GM20431 (cell line): ENCODE data around the gene NCS1.
"Not testable (repeated sequence)": the region's sequence is repeated elsewhere in the genome, so short reads cannot be mapped to it uniquely, and the experiment has no call there.

Experiments
- in situ Hi-C: fragments of 300-500 bp; cut with MseI, MboI; formaldehyde crosslinking; loops from one replicate; pipeline ENCODE4 v1.15.0; 2020; ENCODE audit warnings: low sequenced_read_pairs; ENCODE audit not compliant: unreplicated experiment

NCS1 gene

DNA sequence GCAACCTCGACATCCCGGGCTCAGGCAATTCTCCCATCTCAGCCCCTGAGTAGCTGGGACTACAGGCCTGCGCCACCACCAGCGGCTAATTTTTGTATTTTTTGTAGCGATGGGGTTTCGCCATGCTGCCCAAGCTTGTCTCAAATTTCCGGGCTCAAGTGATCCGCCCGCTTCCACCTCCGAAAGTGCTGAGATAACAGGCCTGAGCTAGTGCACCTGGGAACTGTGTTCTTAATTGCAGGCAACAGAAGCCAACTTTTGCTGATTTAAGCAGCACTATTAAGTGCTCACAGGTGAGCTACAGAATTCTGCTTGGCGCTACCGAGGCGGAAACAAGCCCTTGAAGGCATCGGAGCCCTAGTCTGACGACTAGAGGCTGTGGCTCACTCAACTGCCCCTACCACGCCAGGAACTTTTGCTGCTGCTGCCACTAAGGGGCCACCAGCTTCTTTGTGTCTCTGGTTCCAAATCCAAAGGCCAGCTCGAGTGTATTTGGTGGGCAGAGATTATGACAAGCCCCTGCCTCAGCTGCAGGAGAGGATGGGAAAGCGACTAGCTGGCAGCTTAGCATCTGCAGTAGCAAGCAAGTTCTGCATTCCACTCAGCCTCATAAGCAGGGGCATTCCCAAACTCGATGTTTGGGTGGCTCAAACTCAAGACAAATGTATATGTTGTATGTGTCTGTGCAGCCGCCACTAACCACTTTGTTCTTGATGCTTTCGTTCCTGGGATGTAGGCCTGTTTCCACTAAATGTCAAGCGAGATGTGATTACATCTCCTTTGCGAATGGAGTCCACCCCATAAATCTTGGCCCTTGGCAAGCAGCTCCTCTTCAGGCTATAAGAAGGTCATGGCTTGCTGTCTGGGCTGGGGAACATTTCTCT, 82.8 kb downstream of the NCS1 start:
- in situ Hi-C loops: no loop called here

DNA sequence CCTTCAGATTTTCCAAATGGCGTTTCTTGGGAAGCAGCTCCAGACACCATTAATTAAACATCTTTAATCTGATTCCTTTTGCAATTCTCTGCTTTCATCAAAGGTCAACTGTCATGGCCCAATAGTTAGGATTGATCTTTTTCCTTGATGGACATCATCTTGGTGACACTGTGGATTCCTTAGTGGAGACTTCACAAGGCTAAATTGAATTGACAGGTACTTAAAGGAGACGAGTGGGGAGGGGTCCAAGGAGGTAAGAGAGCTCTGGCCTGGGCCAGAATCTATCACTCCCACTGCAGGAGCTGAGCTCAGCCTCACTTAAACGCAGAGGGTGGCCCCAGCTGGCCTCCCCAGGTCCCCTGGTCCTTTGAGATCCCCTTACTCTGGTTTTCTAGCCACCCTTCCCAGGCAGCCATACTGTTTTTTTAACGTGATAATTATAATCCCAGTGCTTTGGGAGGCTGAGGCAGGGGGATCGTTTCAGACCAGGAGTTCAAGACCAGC, 83.5 kb downstream of the NCS1 start:
- in situ Hi-C loops: no loop called here

DNA sequence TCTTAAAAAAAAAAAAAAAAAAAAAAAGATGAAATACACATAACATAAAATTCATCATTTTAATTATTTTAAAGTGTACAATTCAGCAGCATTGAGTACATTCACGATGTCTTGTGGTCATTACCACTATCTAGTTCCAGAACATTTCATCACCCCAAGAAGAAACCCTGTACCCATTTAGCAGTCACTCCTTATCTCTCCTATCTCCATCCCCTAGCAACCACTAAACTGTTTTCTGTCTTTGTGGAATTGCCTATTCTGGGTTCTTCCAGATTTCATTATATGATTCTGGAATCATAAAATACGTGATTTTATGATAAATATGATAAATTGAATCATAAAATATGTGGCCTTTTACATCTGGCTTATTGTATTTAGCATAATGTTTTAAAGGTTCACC, 84.4 kb downstream of the NCS1 start:
- in situ Hi-C loops: no loop called here

DNA sequence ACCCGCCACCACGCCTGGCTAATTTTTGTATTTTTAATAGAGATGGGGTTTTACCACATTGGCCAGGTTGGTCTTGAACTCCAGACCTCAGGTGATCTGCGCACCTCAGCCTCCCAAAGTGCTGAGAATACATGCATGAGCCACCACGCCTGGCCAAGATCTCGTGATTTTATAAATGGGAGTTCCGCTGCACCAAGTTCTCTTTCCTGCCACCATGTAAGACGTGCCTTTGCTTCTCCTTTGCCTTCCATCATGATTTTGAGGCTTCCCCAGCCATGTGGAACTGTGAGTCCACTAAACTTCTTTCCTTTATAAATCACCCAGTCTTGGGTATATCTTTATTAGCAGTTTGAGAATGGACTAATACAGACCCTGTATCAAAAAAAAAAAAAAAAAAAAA, 85.9 kb downstream of the NCS1 start:
- in situ Hi-C loops: not testable (repeated sequence)

DNA sequence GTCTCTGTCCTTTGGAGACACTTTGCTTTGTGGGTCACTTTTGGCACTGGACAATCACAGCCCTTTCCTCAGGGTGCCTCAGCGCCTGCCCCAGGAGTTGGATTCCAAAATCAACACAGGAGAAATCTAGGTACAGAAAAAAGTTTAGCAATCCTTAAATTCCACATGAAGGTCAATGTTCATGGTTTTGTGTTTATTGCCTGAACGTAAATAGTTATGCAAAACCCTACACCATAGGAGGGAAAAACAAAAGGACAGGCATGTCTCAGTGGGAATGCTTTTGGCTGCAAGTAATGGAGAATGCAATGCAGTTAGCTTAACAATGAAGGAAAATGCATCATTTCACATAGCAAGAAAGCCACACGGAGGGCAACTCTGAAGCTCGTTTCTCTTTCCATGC, 86.8 kb downstream of the NCS1 start:
- in situ Hi-C loops: no loop called here

DNA sequence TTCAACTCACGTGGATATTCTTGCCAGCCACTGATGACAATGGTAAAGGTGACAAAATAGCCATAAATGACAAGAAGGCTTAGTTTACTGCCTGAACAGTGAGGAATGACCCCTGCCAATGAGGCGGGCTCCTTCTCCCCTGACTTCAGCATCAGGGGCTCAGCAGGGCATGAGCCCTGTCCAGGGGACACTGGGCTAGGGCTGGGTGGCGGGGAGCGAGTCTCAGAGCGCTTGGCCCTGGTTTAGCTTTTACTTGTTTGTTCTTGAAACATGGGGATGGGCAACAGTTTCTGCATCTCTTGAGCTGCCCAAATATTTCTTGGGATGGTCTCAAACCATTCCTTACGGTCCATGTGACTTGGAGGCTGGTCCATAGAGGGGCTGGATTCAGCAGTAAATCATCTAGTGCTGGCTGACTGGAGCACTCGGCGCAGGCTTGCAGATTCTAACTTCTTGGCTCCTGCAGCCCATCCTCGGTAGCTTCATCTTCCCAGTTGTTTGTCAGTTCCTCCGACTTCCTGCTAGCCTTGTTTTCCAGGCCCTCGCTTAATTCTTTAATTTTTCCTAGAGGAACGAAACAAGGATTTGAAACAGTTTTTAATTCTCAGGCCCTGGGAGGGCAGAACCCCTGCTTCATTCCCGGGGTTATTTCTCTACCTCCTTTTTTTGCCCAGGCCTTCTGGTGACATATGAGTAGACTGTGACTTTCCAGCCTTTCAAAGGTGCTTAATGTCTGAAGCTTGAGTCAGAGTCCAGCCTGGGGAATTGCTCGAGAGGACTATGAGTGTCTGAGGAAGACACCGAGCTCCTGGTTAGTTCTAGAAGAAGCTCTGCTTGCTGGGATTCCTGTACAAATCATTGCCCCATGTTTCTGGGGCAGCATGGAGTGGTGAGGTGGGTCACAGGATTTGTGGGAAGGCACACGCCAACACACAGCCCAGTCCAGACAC, 88.9 kb downstream of the NCS1 start:
- in situ Hi-C loops: no loop called here

DNA sequence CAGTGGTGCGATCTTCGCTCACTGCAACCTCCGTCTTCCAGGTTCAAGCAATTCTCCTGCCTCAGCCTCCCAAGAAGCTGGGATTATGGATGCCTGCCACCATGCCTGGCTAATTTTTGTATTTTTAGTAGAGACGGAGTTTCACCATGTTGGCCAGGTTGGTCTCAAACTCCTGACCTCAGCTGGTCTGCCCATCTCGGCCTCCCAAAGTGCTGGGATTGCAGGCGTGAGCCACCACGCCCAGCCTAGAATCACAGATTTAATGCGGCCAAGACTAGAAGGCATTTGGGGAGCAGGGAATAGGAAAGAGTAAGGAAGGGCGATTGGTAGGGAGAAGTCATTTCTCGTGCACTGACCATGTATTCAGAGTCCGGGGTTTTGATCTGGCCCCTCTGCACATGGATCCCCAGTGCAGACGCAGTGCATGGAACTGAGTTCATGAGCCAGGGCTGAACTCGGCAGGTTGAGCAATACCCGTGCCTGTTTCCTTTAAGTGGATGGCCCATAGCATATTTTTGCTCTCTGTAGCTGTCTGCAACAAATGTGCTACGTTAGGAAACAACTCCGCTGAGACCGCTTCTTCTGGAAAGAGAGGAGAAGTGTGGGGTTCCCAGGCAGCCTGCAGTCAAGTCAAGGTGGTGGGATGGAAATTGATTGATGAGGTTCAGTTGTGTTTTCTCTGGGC, 90.0 kb downstream of the NCS1 start:
- in situ Hi-C loops: no loop called here

DNA sequence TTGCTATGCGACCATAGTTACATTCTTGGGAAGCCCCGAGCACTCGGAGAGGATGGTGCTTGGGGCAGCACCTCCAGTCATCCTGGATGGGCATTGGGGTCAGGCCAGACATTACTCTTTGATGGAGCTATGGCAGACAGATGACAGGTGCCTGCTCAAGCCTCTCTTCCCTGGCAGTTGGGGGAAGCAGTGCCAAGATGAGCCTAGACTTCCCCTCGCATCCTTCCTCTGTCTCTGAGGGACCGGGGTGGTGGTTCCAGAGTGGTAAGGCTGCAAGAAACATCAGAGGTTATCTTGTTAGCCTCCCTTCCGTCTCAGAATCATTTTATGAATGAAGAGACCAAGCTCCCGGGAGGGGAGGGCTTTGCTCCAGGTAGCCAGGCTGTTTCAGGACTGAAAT, 90.6 kb downstream of the NCS1 start:
- in situ Hi-C loops: no loop called here

DNA sequence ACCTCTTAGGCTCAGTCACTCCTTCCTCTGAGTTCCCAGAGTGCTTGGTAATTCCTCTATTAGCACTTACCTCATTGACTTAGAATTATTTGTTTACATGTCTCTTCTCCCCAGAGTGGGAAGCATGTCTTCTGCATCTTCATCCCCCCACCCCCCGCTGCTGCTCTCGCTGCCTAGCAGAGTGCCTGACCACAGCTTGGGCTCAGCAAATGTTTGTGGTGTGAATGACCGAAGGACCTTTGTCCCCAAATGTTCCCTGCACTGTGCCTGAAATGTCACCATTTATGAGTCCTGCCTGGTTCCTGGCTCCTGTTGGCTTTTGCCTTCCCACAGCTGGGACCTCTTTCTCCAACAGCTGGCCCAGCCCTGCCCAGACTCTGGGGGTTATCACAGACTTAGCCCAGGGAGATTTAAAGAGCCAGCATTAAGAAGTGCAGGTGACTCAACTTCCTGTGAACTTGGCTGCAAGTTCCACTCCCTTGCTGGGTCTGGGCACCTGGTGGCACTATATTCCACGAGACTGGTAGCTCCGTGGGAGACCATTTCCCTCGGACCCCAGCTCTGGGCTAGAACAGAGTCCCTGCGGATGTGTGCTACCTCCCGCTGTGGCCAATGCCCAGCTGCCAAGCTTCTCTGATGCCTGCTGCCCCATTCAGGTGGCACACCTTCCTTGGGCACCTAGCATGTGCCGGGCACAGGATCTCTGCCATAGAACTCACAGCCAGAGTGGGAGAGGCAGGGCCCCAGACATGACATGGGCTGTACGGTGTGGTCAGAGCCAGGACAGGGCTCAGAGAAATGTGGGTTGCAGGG, 91.6 kb downstream of the NCS1 start:
- in situ Hi-C loops: no loop called here

DNA sequence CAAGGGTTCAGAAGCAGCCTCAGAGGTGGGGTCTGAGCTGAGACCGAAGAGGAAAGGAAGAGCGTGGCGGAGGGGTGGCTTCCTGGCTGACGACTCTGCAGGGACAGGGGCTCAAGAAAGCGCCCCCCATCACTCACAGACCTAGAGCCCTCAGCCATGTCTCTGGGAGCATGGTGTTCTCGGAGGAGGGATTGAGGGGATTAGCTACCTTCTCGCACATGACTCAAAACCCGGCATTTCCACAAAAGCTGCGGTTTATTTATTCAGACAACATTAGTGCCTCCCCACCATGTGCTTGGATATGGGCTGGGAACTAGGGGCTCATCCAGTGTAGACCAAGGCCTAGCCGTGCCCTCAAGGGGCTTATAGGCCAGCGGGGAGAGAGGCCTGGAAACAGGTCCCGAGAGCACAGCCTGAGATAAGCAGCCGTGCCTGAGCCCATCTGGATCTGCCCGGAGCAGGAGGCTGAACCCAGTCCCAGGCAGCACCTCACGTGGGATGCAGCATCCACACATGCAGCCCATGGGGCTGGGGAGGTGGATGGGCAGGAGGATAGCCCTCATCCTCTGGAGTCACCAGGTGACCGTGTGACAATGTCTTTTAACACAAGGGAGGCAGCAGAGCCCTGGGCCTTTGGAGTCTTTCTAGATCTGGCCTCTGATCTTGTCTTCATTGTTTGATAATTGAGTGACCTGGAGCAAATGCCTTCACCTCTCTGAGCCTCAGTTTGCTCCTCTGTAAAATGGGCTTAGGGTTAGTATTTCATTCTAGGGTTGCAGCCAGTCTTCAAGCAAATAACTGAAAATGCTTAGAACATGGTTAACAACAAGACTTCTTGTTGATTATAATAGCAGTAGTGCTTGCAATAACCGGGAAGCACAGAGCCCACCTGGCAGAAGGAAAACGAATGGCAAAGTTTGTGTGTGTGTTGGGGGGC, 92.5 kb downstream of the NCS1 start:
- in situ Hi-C loops: no loop called here

DNA sequence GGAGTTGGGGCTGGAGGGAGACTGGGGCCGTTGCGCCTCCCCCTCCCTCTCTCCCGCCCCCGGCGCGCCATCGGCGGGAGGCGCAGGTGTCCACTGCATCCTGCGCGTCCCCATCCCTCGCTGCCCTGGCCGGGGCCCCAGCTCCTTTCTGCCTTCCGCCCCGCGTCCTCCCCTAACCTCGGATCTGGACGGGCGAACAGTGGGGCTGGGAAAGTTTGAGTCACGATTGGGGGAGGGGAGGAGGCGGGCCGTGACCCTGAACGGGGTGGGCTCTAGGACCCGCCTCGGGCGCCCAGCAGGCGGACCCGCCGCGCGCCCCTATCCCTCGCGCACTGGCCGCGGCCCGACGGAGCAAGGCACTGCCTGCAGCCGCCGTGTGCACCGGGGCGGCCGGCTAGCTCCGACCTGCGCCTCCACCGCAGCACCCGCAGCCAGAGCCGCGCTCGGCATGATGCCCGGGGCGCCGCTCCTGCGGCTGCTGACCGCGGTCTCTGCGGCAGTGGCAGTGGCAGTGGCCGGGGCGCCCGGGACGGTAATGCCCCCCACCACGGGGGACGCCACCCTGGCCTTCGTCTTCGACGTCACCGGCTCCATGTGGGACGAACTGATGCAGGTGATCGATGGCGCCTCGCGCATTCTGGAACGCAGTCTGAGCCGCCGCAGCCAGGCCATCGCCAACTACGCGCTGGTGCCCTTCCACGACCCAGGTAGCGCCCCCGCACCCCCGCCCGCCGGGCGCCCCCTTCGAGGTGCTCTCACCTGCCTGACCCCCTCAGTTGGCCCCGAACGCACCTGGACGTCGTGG, 93.4 kb downstream of the NCS1 start, which contains the start of gene HMCN2:
HMCN2 (plus strand) TSS at position 330 of the 805 bp plus-strand sequence; CDS start at position 449, 119 bp downstream.
- in situ Hi-C loops: no loop called here

DNA sequence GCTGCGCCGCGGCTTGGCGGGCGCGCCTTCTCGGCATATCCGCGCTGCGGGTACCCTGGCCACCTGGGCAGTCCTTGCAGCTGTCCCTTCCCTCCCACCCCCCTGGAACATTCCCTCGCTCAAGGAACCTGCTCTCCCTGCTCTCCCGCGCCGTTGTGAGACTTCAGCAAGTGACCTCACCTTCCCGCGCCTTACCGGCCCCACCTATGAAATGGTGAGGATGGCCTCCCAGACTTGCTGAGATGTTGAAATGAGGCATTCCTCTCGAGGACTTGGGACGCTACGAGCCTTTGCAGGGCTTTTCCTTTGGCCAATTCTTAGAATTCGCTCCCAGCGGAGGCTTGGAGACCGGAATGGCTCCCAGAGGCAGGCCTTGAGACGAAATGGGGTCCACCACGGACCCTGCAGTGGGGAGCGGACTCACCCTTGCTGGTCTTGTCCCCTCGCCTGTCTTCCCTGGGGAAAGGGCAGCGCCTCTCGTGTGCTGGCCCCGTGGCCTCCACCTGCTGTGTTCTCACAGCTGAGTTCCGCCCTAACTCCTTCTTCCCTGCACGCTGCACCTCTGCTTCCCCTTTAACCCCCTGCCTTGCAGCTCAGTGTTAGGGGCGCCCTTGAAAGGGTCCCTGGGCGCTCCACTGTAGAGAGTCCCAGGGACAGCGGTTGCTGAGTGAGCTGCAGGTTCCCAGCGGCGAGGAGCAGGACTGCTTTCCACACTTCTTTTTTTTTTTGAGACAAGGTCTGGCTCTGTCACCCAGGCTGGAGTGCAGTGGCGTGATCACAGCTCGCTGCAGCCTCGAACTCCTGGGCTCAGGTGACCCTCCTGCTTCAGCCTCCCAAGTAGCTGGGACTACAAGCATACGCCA, 94.3 kb downstream of the NCS1 start:
- in situ Hi-C loops: no loop called here

DNA sequence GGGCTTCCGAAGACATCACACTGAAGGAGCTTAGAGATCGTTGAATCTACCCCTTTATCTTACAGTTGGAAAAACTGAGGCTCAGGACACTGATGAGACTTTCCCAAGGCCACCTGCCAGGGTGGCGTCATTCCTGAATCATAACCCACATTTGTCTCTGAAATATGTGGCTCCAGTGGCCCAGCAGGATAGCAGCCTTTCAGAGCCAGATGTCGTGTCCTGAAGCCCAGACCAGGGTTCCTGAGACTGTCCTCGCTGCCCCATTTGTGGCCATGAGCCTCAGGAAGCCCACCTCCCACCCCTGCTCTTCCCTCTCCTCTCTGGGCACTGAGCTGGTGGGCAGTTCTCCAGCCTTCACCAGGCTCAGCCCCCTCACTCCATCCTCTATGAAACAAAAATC, 95.7 kb downstream of the NCS1 start:
- in situ Hi-C loops: no loop called here

DNA sequence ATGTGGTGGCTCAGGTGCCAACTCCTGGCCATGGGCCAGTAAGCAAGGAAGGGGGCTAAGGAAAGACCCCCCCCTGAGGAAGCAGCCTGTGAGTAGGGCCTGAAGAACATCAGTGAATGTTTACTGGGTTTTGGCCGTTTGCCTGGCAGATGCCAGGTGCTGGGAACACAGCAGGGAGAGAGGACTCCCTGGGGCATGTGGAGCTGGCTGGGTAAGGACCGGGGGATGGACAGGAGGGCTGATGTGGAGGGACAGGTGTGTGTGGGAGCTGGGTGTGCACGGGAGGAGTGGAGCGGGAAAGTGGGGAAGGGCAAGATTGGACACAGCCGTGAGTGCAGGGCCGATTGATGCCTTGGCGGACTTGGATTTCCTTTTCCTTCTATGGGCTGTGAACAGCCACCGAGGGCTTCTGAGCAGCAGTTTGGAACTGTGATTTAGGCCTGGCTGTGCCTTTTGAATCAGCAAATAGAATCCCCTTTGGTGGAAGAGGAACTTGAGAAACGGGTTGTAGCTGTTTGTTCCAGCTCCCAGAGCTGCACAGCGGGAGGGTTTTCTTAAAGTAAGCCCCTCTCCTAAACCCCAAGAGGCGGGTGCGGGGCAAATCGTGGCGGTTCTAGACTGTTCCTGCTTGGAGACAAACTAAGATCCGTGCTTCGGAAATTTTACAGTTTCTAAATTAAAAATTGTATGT, 96.5 kb downstream of the NCS1 start:
- in situ Hi-C loops: no loop called here

DNA sequence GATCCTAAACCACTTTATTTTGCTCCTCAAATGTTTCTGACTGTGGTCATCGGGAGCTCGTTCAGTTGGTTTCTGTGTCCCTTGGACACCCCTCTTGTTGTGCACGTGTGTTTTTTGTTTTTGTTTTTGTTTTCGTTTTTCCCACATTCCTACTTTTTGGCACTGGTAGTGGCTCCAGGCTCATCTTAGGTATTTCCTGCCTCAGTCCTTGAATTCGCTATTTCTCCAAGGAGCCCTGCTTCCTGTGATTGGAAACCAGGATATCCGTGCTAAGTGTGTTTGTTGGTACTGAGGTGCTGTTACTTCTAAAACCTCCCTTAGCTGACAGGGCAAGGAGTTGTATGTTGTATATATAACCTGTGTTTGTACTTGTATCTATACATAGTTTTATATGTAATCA, 99.3 kb downstream of the NCS1 start:
- in situ Hi-C loops: no loop called here

DNA sequence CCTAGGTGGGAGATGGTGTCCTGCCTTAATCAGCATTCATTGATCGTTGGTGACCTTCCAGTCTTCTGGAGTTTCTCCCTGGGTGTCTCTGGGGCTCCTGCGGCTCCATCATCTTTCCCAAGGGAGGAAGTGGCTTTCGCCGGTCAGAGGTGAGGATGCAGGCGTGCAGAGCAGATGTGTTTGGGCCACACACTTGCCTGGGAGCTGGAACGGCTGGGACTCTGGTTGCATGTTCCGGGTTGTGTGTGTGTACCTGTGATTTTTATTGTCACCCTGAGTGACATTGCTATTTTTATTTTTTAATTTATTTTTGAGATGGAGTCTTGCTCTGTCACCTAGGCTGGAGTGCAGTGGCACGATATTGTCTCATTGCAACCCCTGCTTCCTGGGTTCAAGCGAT, 103.0 kb downstream of the NCS1 start:
- in situ Hi-C loops: no loop called here
